ENCODE results near the gene PAPSS2.
A peak's percentile ranks its signal among the peaks of the same experiment; 100 is the strongest.
"Not testable (repeated sequence)": the region's sequence is repeated elsewhere in the genome, so short reads cannot be mapped to it uniquely, and the experiment has no call there.

Gene PAPSS2

DNA sequence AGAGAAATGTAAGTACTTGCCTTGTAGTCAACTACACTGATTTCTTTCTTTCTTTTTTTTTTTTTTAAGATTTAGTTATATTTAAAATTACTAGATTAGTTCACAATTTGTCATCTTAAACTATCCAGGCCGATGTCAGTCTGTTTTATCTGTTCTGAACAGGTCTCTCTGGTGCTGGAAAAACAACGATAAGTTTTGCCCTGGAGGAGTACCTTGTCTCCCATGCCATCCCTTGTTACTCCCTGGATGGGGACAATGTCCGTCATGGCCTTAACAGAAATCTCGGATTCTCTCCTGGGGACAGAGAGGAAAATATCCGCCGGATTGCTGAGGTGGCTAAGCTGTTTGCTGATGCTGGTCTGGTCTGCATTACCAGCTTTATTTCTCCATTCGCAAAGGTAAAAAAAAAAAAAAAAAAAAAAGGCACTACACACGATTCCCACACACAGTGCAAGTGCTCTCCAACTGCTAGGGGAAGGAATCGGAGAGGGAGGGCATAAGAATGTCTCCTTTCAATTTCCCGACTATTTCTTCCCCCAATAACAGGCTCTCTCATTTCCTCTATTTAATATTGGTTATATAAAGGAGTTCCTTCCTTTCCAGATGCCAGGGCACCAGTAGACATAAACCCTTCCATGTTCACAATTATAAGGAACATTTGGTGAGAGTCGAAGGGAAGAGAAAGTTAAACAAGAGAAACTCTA lies 53.4 kb downstream of the PAPSS2 start:
- no peak for DNase-seq

DNA sequence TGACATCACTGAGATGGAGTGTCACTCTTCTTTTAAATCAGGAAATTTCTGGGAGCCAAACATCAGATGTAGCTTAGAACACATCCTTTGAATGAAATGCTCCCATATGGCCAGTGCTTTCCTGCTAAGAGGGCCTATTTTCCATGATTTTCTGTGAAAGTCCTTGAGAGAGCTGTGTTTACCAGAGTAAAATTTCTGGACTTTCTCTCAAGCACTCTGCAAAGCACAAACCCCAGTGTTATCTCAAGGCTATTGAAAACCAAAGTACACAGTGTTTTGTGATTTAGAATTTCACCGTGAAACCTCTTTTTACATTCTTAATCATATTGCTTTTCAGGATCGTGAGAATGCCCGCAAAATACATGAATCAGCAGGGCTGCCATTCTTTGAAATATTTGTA lies 54.0 kb downstream of the PAPSS2 start:
- no peak for DNase-seq

DNA sequence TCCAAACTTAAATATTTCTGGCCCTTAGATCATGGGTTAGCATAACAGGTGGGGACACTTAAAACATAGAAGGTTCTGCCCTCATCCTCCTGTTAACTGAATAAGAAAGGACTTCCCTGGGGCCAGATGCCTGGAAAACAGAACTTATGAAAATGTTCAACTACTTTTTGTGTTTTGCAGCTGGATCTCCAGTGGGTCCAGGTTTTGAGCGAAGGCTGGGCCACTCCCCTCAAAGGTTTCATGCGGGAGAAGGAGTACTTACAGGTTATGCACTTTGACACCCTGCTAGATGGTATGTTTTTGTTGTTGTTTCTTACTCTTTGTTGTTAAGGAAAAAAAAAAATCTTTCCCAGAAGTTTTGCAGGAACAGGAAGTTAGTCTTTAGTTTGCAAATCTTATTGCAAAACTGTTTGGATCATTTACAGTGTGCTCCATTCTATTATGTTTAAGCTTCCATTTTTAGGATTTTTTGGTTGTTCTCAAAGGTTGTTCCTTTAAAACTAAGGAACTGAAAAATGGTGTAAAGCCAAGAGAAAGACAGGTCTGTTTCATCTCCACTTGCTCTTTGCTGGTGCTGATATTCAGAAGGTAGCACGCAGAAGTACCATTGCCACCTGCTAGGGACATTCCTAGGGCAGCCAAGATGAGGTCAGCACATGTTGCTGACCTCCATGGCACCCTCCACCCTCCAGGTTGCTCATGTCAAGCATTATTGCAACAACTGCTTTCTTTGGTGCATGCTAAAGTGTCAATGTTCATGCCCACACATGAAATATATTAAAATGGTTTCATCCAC lies 56.1 kb downstream of the PAPSS2 start:
- no peak for DNase-seq

DNA sequence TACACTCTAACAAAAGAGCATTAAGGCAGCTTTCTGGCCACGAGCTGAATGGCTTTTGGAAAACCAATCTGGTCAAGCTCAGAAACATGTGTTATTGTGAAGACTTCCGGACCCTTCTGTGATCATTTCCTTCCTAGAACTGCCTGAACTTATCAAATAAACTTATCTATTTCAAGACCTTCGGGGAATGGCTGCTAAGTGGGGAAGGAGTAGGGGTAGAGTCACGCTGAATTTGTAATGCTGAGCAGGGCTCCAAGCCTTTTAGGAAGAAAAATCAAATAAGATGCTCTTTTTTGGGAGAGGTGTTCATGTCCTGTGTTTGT lies 56.6 kb downstream of the PAPSS2 start:
- no peak for DNase-seq

DNA sequence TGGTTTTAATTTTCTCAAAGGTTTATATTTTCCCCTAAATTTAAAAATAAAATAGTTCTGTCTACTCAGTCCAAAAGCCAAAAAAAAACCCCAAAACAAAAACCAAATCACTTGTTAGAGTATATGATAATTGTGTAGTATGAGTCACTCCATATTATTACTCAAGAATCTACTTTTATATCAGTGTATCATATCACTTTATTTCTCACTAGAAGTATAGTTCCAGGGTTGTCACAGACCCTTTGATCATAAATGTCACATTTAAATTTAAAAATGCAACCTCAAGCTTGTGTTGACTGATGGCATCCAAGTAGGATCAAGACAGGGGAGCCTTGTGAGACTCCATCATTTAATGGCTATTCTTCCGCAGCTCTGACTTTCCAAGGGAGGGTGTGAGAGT lies 61.0 kb downstream of the PAPSS2 start:
- no peak for DNase-seq

DNA sequence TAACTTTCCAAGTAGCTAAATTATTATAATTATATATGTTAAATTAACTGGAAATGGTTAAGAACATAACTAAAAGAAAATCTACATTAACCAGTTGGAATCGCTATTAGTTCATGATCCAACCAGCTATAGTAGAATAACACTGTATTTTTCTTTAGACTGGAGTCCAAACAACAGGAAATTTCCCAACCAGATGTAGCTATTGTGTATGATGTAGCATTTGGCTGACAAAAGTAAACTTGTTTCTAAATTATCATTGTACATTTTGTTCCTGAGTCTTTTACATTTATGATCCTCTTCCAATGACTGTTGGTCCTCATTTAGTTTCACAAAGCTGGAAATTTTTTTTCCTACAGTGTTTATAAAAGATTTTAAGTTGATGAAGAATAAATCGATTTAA lies 62.1 kb downstream of the PAPSS2 start:
- DNase-seq, result no peak

DNA sequence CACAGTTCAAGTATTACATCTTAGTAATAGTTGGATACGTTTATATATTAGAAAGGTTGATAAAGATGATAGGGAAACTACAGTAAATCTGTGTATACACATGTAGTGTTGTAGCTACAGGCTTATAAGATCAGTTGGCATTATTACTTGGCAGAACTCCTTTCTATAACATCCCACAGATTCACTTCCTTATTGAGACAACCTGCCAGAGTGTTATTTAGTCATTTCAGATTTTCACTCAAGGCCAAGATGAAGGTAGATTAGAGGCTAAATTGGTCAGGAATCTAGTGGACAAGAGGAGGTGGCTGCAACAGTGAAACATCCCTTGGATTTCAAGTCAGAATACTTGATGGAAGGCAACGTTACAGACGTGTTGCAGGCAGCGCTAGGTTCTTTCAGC lies 63.0 kb downstream of the PAPSS2 start:
- DNase-seq, result no peak

DNA sequence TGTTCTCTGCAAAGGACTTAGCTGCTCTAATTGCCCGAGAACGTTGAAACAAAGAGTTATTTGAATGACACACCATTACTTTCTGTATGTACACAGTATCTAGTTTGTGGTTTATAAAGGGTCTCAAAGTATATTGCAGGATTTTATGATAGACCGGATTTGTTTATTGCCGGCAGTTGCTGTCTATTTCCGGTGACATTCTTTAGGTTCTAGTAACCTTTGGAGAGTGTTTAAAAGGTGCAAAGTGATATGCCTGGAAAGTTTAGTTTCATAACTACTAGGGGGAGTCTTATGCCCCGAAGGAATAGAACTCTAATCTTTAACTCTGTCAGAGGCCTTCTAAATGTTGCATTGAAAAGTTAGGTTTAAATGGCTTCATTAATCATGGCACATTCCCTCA lies 63.8 kb downstream of the PAPSS2 start:
- no peak for DNase-seq

DNA sequence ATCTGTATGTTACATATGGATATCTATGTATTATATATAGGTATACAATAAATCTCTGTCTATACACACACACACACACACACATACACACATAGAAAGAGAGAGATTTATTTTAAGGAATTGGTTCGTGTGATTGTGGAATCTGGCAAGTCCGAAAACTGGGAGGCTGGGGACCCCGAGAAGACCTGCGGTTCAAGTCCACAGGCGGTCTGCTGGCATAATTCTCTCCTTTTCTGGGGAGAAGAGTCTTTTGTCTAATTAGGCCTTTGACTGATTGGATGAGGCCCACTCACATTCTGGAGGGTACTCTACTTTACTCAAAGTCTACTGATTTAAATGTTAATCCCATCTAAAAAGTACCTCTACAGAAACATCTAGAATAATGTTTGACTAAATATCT lies 65.1 kb downstream of the PAPSS2 start:
- DNase-seq, result no peak

DNA sequence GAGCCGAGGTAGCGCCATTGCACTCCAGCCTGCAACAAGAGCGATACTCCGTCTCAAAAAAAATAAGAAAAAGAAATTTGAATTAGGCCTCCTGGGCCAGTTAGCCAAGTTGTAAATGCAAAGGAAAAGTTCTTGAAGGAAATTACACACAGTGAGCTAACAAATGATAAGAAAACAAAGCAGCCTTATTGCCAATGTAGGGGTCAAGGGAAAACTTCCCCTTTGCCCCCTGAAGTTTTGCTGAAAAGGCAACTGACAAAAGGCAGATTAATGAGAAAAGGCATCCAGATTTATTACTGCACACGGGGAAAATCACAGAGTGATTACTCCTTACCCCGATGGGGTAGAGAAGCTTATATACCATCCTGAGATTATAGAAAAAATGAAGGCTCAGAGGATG lies 70.3 kb downstream of the PAPSS2 start:
- DNase-seq, result no peak

DNA sequence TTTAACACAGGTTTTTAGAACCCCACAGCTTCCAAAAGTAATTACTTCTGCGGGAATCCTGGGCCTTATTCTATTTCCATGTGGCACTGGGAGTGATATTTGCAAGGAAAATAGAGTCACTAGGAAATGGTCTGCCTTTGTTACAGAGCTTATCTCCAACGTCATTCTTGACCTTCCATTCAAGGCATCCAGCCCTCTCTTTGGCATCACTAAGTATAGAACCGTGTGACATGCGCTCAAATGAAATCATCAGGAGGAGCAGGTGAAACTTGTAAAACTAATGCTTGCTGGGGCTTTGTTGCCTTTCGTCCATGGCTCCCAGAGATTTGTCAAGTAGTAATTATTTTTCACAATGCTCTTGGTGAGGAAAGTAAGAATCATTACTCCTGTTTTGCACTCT lies 73.4 kb downstream of the PAPSS2 start:
- no peak for DNase-seq

DNA sequence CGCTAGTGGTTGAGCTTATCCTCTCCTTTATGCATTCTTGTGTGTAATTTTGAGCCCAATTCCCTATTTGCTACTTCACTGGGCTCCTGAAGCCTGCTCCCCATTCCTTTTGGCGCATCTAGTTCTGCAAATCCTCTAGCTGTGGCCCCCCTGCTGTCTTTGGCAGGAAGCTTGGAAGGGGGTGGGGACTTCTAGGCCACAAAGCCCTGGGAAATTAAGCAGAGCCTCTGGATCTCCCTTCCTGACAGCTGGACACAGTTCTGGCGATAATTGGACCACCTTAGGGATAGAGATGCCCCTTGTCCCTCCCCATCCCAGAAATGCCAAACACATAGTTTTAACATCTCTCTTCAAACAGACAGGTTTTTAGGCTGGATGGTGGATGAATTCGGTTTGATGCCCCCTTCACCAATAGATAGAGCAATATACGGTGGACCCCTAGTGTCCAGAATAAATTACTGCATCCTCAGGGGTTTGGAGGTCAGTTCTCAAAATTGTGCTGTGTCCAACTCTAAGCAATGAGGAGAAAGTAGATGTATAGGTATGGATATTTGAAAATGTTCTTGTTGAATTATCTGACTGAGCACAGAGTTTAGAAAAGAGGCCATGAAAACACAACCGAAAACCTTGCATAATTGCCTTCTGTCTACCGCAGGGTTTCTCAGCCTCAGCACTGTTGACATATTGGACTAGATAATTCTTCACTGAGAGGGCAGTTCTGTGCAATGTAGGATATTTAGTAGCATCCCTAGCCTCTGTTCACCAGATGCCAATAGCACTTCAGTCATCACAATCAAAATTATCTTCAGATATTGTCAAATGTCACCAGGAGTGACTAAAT lies 75.5 kb downstream of the PAPSS2 start:
- peak; percentile 52 for DNase-seq

DNA sequence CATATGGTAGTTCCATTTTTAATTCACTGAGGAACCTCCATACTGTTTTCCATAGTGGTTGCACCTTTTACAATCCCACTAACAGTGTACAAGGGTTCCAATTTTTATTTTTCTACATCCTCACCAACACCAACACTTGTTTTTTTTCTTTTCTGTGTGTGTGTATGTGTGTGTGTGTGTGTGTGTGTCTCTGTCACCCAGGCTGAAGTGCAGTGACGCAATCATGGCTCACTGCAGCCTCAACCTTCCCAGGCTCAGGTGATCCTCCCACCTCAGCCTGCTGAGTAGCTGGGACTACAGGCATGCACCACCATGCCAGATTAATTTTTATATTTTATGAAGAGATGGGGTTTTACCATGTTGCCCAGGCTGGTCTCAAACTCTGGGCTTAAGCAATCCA lies 78.6 kb downstream of the PAPSS2 start:
- DNase-seq, result not testable (repeated sequence)

DNA sequence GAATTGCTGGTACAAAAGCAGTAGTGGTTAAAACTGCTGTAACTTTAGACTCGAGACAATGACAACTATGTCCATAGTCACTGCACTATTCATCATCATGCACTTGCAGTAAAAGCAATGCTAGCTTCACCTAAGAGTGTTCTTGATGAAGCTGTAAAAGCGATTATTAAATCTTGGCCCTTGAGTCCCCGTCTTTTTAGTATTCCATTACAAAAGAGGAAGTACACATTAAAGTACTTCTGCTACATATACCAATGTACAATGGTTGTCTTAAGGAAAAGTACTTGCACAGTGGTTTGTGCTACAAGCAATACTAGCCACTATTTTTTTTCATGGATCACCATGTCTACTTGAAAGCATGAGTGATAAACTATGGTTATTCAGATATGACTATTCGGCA lies 80.0 kb downstream of the PAPSS2 start:
- no peak for DNase-seq

DNA sequence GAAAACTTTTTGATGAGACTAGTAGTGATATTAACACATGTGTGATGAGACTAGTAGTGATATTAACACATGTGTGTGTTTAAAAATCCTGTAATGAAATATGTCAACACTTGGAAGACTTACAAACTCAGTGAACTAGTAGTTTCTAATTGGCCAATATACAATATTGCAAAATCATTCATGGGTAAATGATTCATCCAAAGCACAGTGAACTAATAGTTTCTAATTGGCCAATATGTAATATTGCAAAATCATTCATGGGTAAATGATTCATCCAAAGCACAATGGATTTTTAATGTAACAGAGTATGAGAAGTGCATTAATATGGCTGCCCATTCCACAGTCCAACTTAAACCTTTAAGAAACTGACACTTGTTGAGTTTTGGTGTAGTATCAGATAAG lies 80.6 kb downstream of the PAPSS2 start:
- no peak for DNase-seq

DNA sequence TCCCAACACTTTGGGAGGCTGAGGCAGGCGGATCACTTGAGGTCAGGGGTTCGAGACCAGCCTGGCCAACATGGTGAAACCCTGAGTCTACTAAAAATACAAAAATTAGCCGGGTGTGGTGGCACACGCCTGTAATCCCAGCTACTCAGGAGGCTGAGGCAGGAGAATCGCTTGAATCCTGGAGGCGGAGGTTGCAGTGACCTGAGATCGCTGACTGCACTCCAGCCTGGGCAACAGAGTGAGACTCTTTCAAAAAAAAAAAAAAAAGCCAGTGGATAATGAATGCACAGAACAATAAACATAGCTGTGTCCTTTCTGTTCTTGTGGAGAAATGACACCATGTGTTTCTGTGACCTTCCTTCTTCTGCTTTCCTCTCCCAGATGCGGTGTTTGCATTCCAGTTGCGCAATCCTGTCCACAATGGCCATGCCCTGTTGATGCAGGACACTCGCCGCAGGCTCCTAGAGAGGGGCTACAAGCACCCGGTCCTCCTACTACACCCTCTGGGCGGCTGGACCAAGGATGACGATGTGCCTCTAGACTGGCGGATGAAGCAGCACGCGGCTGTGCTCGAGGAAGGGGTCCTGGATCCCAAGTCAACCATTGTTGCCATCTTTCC lies 83.4 kb downstream of the PAPSS2 start:
- DNase-seq, result not testable (repeated sequence)

DNA sequence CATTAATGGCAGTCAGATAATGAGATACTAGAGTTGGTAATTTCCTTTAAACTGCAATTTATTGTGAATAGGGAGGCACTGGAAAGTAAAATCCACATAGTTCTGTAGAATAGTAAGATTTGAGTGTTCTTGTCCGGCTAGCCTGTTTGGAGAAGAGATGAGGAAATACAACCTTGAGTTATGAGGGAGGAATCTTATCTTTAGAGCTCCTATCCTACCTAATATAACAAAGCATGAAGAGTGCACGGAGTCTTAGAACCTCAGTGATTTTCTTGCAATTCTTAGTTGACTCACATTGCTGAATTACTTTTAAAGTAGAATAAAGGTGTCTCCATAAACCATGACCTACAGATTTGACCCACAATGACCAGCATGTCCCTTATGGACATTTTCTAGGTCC lies 84.9 kb downstream of the PAPSS2 start:
- no peak for DNase-seq

DNA sequence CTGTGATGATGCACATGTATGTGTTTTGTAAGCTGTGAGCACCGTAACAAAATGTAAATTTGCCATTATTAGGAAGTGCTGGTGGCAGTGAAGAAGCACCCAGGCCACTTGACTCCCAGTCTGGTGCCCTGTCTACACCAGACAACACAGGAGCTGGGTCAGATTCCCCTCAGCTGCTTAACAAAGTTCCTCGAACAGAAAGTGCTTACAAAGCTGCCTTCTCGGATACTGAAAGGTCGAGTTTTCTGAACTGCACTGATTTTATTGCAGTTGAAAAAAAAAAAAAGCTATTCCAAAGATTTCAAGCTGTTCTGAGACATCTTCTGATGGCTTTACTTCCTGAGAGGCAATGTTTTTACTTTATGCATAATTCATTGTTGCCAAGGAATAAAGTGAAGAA lies 87.2 kb downstream of the PAPSS2 start:
- DNase-seq, result no peak

DNA sequence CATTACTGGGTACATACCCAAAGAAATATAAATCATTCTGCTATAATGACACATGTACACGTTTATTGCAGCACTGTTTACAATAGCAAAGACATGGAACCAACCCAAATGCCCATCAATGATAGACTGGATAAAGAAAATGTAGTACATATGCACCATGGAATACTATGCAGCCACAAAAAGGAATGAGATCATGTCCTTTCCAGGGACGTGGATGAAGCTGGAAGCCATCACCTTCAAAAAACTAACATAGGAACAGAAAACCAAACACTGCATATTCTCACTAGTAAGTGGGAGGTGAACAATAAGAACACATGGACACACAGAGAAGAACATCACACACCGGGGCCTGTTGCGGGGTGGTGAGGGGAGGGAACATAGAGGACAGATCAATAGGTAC lies 88.6 kb downstream of the PAPSS2 start:
- not testable (repeated sequence) for DNase-seq

DNA sequence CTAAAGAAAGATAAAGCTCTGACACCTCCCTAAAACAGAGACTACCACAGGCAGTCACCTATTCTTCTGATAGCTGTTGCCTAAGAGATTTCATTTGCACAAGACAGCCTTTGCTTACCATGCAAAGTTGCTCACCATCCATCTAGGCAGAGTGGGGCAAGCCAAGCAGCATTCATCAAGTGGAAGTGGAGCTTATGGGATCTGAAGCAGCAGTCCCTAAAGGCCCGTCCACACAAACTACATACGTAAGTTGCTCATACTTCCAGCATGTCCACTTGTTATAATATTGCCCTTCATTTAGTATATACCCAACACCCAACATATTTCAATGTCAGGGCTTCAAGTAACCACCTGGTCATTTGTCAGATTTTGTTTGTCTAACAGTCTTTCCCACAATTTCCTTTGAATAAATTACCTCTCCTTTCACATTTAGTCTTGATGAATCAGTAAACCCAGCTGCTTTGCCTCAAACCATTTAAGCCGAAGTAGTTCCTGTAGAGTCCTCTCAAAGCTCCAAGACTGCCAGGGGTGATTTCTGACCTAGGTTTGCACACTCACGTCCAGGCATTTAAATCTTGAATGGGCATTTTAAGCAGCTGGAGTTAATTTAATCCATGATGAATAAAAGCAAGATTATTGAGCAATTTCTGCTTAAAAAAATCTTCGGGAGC lies 90.5 kb downstream of the PAPSS2 start:
- no peak for DNase-seq

DNA sequence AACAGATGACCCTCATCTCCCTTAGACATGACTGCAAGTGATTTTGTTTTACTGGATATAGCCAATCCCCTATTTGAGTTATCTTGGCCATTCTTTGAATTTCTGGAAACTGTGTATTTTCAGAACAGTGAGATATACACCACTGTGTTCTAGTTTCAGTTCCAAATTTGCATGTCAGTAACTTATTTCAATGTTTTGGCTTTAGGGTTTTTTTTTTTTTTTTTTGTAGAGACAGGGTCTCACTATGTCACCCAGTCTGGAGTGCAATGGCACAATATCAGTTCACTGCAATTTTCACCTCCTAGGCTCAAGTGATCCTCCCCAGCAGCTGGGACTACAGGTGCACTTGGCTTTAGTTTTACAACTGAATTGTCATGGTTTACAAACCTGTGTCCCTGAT lies 91.1 kb downstream of the PAPSS2 start:
- no peak for DNase-seq

DNA sequence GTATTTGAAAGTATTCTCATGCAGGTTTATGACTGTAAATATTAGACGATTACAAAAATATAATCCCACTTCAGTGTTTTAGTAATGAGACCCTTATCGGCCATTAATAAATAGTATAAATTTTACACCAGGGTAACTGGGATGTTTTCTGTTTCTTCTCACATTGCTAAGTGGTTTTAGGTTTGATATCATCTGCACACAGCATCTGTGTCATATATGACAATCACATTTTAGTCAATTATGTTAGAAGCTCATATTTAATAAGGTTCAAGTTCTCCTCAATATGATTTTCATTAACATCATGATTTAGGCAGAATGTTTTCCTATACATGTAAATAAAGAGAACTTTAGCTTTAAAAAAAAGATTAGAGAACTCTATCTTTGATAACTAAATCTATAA lies 91.6 kb downstream of the PAPSS2 start:
- no peak for DNase-seq

DNA sequence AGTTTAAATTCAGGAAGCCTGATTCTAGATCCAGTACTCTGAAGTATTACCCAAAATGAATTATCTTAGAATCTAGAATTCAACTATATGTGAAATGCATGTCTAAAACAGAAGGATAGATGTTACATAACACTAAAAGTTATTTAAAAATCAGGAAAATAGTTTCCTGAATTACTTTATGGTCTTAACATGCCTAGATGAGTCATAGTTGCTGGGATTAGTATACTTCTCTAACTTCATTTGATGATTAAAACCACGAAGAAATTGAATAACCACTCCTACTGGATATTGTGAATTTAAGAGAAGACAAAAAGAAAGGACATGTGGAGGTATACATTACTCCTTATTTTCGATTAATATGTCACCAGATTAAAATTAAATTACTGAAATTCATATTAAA lies 92.9 kb downstream of the PAPSS2 start:
- no peak for DNase-seq
